Measurements from ENCODE around the gene CFAP61.

DNA sequence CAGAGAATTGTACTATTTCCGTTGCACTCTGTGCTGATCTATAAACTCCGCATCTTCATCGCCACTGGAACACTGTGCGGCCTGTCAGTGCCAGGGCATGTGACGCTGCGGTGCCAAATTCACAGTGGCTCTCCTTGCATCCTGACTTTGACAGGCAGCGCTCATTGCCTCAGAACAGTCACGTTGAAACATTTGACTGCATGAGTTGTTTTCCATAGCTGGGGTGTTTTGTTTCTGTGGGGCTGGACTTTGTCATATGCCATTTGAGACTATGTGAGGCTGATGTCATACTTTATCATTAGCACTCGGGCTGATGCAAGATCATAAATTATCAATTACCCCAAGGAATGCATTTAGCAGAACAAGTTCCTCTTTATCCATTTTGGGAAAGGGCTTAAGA, 32.7 kb downstream of the CFAP61 start:
- TF ChIP-seq, protein P1, sequence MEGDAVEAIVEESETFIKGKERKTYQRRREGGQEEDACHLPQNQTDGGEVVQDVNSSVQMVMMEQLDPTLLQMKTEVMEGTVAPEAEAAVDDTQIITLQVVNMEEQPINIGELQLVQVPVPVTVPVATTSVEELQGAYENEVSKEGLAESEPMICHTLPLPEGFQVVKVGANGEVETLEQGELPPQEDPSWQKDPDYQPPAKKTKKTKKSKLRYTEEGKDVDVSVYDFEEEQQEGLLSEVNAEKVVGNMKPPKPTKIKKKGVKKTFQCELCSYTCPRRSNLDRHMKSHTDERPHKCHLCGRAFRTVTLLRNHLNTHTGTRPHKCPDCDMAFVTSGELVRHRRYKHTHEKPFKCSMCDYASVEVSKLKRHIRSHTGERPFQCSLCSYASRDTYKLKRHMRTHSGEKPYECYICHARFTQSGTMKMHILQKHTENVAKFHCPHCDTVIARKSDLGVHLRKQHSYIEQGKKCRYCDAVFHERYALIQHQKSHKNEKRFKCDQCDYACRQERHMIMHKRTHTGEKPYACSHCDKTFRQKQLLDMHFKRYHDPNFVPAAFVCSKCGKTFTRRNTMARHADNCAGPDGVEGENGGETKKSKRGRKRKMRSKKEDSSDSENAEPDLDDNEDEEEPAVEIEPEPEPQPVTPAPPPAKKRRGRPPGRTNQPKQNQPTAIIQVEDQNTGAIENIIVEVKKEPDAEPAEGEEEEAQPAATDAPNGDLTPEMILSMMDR (IDR thresholded peaks at IDR 0.05), result no peak
- no peak for TF ChIP-seq POLR2A (IDR thresholded peaks at IDR 0.05)

Data from adrenal gland (tissue), 5 donors.